ENCODE results near the gene RPS6KC1. TPM values are rescaled to one million over a fixed set of nuclear protein-coding genes. Genes with fewer than 3 reads are reported as not detected.

The RPS6KC1 gene
- total and polyA plus RNA-seq, 2 of the 4 experiments (the other 2 are of a cell fraction) = 7.9 to 23.7 TPM

- H3K23ac ChIP-seq (ENCODE audit: low read depth, low read length) = no peak overlapping the region
- H2AFZ ChIP-seq (replicated peaks; ENCODE audit: low read length, poor library complexity) = no peak overlapping the region
- BruUV-seq (replicated peaks) = no TSS peak
- no peak overlapping the region for H3K14ac ChIP-seq (replicated peaks; ENCODE audit: low read depth, low read length)
- H2BK120ac ChIP-seq (ENCODE audit: low read depth, low read length) = no peak overlapping the region
- no peak overlapping the region for H2BK5ac ChIP-seq (ENCODE audit: low read depth, low read length, poor library complexity, severe bottlenecking)
- H3K9me1 ChIP-seq (ENCODE audit: insufficient read depth, low read length) = 0 out of 2 replicates have a peak, but pooled peaks cover 2% of the 10 kb centered on the region
- no peak overlapping the region for H3K9ac ChIP-seq (ENCODE audit: low read depth, low read length)
- no peaks in the 10 kb centered on the region for H3K27me3 ChIP-seq (ENCODE audit: control insufficient read depth, insufficient read depth, low read length)
- no peak overlapping the region for H3K18ac ChIP-seq (ENCODE audit: low read depth, low read length)
- no peak overlapping the region for H3K56ac ChIP-seq (ENCODE audit: extremely low read depth, insufficient read depth, low read length)
- H3K27ac ChIP-seq (ENCODE audit: insufficient read depth, low read length) = no peak overlapping the region
- peaks cover 3% of the 10 kb centered on the region for H3K36me3 ChIP-seq (ENCODE audit: control insufficient read depth, insufficient read depth, low read length)
- POLR2A ChIA-PET (ENCODE audit: unreplicated experiment) = no interaction called here
- no peak overlapping the region for H4K91ac ChIP-seq (ENCODE audit: insufficient read depth, low read depth, low read length)
- no peak overlapping the region for H2BK15ac ChIP-seq (ENCODE audit: low read depth, low read length)
- no peak overlapping the region for H2AK5ac ChIP-seq (ENCODE audit: low read depth, low read length)
- H3K9me3 ChIP-seq (ENCODE audit: control insufficient read depth, insufficient read depth, low read length) = no peaks in the 10 kb centered on the region
- no peak overlapping the region for H2AK9ac ChIP-seq (replicated peaks; ENCODE audit: low read depth, low read length, poor library complexity)
- DNase-seq (no peak), ATAC-seq (ENCODE audit: low read depth) (no peak)
- dilution Hi-C loops (cut with HindIII; ENCODE audit: low sequenced_read_pairs, unreplicated experiment) (no loop called here), intact Hi-C loops (cut with micrococcal nuclease) (no loop called here), in situ Hi-C loops (cut with MboI; ENCODE audit: low sequenced_read_pairs) (no loop called here)
- H4K20me1 ChIP-seq (ENCODE audit: insufficient read depth, low read length) = no peaks in the 10 kb centered on the region
- TF ChIP-seq CEBPB (IDR thresholded peaks at IDR 0.05; ENCODE audit: low read depth, low read length) (peak; percentile 80), USF2 (IDR thresholded peaks at IDR 0.05; ENCODE audit: low read depth, low read length) (no peak)
- H3K4ac ChIP-seq (ENCODE audit: low read depth, low read length) = no peak overlapping the region
- H3K79me1 ChIP-seq (ENCODE audit: low read depth in 1 of 2, low read length in 2 of 2) = no peaks in the 10 kb centered on the region
- no CpG with 5 or more reads among the region's 2 CpGs for WGBS, 2 experiments (ENCODE audit: extremely low coverage in 2 of 2, insufficient read length in 1 of 2)
- no peak overlapping the region for H2BK20ac ChIP-seq (ENCODE audit: low read depth, low read length)
- CTCF ChIA-PET = interaction anchor here (0.9 kb wide), 1 partner anchor 7 kb away, joined by 3 read pairs; no protein-coding TSS in a partner anchor
- no peak overlapping the region for H3K4me3 ChIP-seq (ENCODE audit: insufficient read depth, low read depth, low read length)
- no peak overlapping the region for H3K4me2 ChIP-seq (ENCODE audit: low read depth, low read length)
- H3K4me1 ChIP-seq (ENCODE audit: control insufficient read depth, insufficient read depth, low read length) = no peaks in the 10 kb centered on the region
- H4K5ac ChIP-seq (ENCODE audit: low read depth, low read length) = no peak overlapping the region
- no peak overlapping the region for H4K8ac ChIP-seq (ENCODE audit: low read depth in 2 of 2, low read length in 2 of 2)
Observed at GRCh38 chr1:213276236-213276635, 225.2 kb downstream of the RPS6KC1 start.
